NCI-H345 (cell line): ENCODE measurements around the gene SLC25A41.

Source experiments
- DNase-seq: peaks from one replicate; lab custom pipeline; 2025; lab: John Stamatoyannopoulos, UW

SLC25A41 gene

DNA sequence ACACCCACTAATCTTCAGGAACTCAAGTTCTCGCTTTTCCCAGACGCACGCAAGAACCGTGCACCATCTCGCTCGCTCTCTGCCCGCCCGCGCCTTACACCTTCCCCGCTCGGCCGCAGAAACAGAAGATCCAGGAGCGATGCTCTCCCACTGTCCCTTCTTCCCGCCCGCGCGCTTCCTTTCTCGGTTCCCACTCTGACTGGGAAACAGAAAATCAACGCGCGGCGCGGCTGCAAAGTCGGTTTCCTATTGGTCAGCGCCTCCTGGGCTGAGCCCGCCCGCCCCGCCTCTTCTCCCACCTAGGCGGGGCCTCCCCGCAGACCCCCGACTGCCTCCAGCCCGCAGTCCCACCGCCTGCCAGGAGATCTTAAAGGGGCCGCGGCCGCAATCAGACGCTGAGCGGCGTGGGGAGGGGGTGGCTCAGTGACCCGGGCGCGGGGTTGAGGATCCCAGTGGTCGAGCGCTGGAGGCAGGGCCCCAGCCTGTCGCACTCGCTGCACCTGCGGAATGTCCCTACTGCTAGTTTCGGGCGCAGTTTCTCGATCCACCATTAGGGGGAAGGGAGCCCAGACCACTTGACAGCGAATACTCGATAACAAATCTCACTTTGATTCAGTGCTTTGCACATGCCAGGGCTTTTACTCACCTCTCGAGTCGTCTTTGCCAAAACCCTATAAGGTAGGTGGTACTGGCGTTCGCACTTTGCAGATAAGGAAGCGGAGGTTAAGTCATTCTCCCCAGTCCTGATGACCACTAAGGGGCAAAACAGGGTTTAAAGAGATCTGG is 26.7 kb upstream of the SLC25A41 start:
- DNase-seq = peak; percentile 98

- peak; percentile 81 for DNase-seq
Measured at GRCh38 chr19:6459262-6460098, 25.9 kb upstream of the SLC25A41 start, which contains the start of gene SLC25A23. SLC25A23 (minus strand) TSS chr19:6459792; CDS start chr19:6459628, 164 bp downstream.

GRCh38 chr19:6458695-6459261 is 25.2 kb upstream of the SLC25A41 start:
- no peak for DNase-seq

DNA sequence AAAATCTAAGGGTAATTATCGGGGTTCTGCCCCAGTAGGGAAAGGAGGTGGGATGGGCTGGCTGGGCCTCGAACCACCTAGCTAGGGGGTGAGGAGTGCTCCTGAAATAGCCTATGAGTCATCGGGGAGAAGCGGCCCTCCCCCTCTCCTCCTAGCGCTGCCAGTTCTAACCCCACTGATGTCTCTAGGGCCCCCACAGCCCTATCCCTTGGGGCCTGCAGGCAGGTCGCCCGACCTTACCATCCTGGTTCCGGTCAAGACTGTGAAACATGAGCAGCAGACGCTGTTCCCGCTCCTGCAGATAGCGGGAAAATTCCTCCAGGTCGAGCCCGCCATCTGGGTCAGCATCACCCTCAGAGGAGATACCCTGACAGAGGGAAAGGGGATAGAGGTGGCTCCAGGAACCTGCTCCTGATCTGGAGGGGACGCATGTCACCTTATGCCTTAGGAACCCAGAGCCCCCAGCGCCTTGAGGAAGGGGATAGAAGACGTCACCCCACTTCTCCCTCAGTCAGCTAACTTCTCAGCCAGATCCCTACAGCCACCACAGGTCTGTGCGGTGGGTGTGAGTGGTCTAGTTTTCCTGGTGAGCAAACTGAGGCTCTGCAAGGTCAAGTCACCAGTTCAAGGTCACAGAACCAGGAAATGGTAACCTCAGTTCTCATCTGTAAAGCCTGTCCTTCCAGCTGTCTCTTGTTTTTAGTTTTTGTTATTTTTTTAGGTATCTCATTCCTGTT is 24.6 kb upstream of the SLC25A41 start:
- DNase-seq = no peak

DNA sequence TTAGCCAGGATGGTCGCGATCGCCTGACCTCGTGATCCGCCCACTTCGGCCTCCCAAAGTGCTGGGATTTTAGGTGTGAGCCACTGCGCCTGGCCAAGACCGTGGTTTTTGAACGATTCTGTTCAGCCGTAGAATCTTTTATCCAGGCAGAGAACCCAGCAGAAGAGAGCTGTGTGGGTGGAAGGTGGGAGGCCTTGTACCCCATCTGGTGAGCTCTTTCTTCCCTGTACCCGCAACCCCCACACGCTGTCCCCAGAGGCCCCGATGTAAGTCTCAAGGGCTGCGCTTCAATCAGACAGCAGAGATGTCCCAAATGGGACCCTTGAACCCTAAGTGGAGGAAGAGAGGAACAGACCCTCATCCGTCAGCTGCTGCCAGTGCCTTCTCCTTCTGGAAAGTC is 22.4 kb upstream of the SLC25A41 start:
- no peak for DNase-seq

DNA sequence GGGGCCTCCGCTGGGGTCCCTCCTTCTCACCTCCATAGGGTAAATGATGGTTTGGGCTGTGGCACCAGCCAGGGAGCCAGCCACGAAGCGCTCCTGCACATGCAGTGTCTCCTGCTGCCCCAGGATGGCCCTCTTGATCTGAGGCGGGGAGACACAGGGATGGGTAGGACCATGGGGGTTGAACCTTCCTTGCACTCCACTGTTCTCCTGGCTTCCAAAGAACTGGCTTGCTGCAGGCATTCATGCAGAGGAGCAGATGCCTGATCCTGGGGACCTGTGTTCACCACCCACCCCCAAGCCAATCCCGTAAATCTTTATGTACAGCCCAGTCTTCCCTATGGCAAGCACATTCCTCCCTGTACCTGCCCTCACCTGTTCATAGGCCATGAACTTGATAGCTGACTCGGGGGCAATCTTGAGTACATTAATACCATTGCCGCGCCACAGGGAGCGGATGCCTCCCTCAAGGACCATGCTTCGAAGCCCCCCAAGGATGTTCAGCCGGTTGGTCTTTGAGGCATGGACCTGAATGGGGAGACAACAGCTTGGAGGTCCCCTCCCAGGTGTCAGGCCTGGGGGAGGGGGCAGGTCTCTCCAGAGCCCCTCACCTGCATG is 20.5 kb upstream of the SLC25A41 start:
- no peak for DNase-seq

DNA sequence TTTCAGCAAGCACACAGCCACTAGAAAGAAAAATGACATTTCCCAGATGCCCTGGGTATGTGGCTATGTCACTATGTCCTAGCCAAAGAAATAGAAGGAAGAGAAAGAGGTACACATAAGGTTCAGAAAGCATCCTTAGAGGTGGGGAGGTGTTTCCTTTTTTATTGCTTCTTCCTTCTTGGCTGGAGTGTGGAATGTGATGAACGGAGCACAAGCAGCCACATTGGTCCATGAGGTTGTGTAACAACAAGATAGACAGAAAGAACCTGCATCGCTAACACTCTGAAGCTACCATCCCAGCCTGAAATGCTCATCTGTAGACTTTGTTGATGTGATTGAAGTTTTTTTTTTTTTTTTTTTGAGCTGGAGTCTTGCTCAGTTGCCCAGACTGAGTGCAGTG is 19.3 kb upstream of the SLC25A41 start:
- no peak for DNase-seq

DNA sequence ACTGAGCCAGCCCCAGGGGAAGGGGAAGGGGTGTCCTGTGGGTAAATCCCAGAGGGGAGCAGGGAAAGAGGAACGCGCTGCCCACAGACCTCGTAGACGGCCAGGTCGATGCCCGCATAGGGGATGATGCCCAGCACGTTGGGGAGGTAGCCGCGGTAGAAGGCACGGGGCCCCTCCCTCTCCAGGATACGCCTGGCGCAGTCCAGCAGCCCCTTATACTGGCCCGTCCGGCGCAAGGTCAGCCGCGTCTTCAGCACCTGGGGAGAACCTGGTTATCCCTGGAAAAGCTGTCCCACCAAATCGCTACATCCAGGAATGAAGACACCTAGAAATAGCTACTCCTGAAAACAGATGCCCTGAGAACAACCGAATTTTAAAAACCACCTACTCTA is 18.7 kb upstream of the SLC25A41 start:
- no peak for DNase-seq

DNA sequence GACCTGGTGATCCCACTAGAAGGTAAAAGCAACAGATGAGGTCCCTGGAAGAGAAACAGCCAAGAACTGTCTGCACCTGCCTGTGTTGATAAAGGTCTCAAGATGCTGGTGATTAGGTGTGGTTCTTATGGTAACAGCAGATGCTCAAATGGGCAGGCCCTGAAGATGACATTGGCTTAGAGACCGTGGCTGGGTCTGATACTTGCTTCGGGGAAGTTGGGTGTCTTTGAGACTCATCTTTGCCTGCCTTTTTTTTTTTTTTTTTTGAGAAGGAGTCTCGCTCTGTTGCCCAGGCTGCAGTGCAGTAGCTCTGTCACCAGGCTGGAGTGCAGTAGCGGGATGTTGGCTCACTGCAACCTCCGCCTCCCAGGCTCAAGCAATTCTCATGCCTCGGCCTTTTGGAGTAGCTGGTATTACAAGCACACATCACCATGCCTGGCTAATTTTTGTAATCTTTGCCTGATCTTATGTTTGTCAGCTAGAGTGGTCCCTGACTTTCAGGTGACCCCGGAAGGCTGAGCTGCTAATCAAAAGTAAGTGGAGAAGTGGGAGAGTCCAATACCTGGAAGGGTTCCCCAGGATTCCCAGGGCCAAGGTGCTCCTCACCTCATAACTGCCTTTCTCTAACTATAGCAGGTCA is 18.1 kb upstream of the SLC25A41 start:
- DNase-seq = no peak

DNA sequence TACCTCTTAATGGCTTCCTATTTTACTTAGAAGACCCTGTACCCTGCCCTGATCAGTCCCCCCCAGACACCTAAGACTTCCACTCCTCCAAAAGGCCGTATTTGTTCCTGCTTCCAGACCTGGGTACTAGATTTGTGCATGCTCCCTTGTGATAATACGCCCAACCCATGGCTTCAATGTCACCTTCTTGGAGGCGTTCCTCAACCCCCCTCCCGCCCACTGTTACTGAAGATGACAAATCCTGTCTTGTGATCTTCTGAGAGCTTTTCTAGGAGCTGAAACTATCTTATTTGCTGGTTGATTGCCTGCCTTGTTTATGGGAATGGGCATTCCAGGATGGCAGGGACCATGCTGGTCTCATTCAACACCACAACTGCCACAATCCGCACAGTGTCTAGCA is 16.6 kb upstream of the SLC25A41 start:
- DNase-seq = no peak

DNA sequence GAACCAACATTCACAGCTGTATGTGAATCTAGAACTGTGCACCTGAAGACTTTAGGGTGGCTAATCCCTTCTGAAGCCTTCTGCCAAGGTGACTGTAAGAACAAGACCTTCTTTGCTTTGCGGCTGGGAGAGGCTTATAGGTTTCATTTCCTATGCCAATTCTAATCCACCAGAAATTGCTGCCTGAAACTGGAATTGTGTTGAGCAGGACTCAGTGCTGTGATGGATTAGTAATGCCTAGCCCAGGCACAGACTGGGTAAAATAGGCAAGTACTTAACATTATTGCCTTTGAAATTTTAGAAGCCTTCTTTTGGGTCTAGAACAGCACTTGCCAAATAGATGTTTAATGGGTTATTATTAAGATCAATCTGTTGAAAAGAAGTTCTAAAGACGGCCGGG is 14.5 kb upstream of the SLC25A41 start:
- no peak for DNase-seq

DNA sequence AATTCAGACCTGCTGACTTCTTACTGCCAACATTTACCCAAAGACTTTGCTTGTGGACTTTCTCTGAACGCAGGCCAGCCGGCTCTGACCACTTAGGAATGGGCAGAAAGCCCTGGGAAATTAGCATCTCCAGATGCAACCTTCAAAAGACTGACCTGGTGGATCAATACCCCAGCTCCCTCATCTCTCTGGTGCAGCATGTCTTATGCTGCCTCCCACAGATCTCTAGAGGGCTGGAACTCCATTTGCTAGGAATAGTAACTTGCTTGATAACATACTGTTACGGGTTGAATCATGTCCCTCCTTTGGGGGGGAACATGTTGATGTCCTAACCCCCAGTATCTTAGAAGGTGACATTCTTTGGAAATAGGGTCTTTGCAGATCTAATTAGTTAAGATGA is 12.9 kb upstream of the SLC25A41 start:
- no peak for DNase-seq

- no peak for DNase-seq
Measured at GRCh38 chr19:6443986-6444385, 10.4 kb upstream of the SLC25A41 start.

- no peak for DNase-seq
Measured at GRCh38 chr19:6442087-6442688, 8.6 kb upstream of the SLC25A41 start.

GRCh38 chr19:6440905-6441304 is 7.3 kb upstream of the SLC25A41 start:
- no peak for DNase-seq

DNA sequence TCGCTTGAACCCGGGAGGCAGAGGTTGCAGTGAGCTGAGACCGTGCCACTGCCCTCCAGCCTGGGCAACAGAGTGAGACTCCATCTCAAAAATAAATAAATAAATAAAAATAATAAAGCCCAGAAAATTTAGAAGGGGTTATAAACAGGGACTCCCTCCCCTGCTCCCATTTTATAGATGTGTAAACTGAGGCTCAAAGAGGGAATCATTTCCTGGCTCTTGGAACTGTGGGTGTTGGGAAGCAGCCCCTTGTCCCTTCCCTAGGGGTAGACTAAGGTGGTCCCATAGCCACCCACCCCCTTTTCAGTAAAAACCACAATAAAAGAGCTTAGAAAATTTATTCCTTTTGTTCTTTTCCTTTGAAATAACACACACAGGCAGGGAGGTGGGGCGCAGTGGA is 6.2 kb upstream of the SLC25A41 start:
- DNase-seq = no peak

DNA sequence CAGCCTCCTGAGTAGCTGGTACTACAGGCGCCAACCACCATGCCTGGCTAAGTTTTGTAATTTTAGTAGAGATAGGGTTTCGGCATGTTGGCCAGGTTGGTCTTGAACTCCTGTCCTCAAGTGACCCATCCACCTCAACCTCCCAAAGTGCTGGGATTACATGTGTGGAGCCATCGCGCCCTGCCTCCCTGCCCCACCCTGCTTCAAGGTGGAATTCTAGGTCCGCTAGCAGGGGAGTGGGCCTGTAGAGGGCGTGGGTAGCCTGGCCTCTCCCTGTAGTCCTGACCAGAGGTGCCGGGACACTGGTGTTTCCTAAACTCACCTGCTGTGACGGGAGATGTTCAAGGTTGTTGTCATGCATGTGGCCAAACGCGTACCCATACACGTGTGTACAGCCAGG is 398 bp downstream of the SLC25A41 start:
- no peak for DNase-seq

DNA sequence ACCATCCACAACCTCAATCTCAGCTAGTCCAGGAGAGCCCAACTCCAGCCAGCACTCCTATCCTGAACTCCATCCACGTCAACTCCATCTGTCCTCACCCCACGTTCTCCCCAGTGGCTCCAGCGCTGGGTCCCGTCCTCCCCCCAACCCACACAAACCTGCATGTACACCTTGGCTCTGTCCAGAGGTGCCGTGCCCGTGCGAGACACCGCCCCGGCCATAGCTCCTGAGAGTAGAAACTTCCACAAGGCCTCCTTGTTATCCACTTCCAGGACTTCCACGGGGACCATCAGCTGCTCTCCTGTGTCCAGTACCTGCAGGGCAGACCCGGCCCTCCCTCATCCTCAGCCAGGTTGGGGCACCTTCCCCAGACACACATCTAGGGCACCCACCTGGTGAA is 1.7 kb downstream of the SLC25A41 start:
- DNase-seq = no peak

DNA sequence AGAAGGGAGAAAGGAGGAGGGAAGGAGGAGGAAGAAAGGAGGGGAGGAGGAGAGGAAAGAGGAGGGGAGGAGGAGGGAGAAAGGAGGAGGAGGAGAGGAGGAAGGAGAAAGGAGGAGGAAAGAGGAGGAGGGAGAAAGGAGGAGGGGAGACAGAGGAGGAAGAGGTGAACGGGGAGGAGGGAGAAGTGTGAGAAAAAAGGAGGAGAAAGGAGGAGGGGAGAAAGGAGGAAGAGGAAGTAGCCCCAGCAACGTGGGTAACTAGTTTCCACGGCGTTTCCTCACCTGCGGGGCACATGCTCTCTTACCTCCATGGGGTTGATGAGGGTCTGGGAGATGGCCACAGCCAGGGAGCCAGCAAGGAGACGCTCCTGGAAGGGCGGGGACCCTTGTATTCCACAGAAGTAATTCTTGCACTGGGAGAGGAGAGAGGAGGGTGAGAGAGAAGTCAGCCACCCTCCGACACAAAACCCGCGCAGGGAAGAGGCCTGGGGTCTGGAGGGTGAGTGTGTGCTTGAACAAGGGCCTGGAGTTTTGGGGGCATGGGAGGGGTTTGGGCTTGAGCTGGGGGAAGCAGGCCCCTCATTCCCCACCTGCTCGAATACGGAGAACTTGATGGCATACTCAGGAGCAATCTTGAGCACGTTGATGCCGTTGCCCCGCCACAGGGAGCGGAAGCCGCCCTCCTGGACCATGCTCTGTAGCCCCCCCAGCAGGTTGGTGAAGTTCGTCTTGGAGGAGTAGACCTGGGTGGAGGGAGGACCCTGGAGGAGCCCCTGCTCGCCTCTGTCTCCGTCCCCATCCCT is 3.9 kb downstream of the SLC25A41 start:
- no peak for DNase-seq
